ENCODE data around the gene ANO9.
"Not testable (repeated sequence)": the region's sequence is repeated elsewhere in the genome, so short reads cannot be mapped to it uniquely, and the experiment has no call there.

Gene ANO9

DNA sequence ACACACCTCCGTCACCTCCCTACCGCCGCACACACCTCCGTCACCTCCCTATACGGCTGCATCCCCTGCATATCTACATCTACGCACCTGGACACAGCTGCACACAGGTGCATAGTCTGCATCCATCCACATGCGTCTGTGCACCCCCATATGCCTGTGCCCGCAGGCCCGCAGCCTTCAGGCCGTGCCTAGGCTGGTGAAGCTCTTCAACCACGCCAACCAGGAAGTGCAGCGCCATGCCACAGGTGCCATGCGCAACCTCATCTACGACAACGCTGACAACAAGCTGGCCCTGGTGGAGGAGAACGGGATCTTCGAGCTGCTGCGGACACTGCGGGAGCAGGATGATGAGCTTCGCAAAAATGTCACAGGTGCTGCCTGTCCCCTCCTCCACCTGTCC, 43.0 kb downstream of the ANO9 start:
- no peak for DNase-seq

- DNase-seq, result peak; percentile 67
Measured at GRCh38 chr11:396948-397548, 44.8 kb downstream of the ANO9 start.

GRCh38 chr11:396511-396947, 45.3 kb downstream of the ANO9 start:
- DNase-seq, result peak; percentile 43

GRCh38 chr11:395866-396265, 45.9 kb downstream of the ANO9 start:
- no peak for DNase-seq

- no peak for DNase-seq
Measured at GRCh38 chr11:394858-395655, 46.8 kb downstream of the ANO9 start.

- peak; percentile 73 for DNase-seq
Measured at GRCh38 chr11:394034-394857, 47.6 kb downstream of the ANO9 start, which contains the start of gene PKP3. Gene PKP3 (plus strand): TSS chr11:394209. CDS start chr11:394293, 84 bp downstream.

DNA sequence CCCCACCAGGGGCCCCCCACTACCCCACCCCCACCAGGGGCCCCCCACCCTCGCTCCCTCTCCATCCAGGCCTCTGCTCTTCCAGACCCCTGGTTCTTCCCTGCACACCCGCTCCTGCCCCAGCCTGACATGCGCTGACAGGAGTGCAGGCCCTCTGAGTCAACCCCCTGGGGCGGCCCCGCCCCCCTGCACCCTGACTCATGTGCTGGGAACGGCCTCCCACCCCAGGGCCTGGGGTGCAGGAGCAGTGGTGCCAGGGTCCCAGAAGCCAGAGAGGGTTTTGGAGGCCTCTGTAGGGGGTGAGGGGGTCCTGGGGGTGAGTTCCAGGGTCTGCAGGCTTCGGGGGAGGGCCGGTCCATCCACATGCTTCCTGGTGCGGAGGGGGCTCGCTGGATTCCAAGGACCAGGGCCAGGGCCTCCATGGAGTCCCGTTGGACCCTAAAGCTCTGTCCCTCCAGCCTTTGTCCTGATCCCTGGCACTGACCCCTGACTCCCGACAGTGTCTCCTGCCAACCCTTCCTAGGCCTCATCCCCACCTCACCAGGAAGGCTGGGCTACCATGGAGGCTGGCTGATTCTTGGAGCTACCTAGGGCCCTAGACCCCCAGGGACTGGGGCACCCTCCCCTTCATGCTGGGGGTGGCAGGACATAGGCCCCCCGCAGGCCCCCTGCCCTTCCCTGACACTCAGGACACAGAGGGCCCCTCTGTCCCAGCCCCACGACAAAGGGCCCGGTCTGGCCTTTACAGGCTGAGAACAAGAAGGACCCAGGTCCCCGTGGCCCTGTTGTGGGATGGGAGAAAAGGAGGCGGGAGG, 48.4 kb downstream of the ANO9 start:
- DNase-seq, result peak; percentile 88

DNA sequence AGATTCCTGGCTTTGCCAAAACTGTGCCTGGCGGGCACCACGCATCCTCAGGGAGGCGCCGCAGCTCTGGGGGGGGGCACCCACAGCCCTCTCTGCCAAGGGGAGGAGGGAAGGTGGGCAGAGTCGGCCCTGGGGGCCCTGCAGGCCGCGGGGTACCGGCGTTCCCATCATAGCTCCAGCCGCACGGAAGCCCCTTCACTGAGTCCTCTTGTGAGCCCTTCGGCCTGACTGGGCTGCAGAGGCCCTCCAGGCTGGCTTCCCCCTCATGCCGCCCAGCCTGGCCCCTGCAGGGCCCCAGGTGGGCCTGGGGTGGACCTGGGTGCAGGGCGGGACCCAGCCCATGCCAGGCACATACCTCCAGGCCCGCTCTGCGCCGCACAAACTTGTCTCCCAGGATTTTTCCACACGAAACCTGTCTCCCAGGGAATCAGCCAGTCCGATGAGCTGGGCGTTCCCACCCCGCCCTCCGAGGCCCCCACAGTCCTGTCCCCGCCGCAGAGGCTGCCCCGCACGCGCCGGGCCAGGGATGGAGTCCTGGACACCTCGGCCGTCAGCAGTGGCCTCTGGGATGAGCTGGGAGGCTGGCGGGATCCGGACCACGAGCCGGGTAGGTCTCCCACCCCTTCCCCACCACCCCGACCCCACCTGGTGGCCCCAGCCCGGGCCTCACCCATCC, 49.6 kb downstream of the ANO9 start:
- no peak for DNase-seq

GRCh38 chr11:391117-392017, 50.4 kb downstream of the ANO9 start:
- DNase-seq, result no peak

DNA sequence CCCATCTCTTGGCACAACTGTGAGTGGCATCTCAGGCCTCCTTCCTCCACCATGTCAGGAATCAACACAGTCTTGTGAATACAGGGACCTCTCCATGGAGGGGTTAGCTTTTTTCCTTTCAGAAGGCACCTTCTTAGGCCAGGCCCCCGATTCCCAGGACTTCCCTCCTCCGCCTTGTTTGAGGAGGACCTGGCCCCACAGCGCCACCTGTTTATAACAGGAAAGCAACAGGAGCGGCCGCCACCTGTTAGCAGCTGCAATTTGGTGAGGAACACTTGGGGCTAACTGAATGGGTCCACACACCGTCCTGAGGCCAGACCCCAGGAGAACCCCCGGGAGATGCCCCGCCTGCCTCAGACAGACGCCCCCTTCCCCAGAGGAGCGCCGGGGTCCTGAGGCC, 51.6 kb downstream of the ANO9 start:
- DNase-seq, result no peak

DNA sequence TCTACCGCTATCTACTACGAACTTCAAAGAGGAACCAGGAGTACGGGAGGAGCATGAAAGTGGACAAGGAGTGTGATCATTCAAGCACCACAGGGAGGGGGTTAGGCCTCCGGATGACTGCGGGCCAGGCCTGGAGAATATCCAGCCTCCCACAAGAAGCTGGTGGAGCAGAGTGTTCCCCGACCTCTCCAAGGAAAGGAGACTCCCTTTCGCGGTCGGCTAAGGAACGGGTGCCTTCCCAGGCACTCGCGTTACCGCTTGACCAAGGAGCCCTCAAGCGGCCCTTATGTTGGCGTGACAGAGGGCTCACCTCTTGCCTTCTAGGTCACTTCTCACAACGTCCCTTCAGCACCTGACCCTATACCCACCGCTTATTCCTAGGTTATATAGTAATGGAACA, 52.4 kb downstream of the ANO9 start:
- not testable (repeated sequence) for DNase-seq

- no peak for DNase-seq
Measured at GRCh38 chr11:387193-387793, 54.5 kb downstream of the ANO9 start.

GRCh38 chr11:386483-386882, 55.3 kb downstream of the ANO9 start:
- no peak for DNase-seq

DNA sequence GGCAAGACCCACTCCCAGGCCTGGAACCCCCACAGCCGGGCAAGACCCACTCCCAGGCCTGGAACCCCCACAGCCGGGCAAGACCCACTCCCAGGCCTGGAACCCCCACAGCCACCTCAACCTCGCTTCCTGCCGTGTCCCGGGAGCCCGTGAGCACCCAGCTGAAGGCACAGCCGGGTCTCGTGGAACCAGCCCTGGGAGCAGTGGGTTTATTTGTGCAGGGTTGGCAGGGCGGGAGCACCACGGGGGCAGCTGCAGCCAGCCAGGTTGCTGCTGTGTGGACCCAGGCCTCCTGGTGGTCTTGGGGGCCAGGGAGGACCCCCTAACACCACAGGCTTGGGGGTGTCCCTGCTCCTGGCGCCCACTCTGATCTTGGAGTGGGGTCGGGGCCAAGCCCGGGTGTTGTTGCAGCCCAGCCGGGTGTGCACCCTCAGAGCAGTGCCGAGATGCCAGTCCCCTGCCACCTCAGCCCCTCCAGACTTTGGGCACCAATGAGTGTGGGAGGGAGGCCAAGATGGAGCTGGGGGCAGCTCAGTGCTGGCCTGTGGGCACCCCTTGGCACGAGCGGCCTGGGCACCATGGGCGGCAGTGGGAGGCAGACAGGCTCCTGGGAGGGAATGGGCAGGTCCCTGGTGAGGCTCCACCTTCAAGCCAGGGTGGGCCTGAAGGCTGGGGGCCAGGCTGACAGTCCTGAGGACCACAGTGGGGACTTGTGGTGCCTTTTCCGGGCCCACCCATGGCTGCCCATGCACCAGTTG, 56.0 kb downstream of the ANO9 start:
- DNase-seq, result no peak

- DNase-seq, result no peak
Measured at GRCh38 chr11:384511-384910, 57.3 kb downstream of the ANO9 start.

DNA sequence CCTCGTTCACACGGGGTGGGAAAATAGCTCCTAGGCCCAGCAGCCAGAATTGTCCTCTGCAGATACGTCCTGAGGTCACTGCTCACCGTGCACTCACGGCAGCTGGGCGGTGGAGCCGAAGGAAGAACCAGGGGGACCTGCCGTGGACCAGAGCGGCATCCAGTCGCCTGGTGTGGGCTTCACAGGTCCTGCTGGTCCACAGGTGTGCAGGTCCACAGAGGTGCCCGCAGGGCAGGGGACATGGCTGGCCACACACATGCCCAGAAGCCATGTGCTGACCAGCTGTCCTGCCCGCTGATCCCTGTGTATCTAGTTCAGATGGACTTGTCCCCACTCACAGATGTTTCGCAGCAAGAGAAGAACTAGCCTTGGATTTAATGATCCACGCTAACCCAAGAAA, 58.4 kb downstream of the ANO9 start:
- no peak for DNase-seq

DNA sequence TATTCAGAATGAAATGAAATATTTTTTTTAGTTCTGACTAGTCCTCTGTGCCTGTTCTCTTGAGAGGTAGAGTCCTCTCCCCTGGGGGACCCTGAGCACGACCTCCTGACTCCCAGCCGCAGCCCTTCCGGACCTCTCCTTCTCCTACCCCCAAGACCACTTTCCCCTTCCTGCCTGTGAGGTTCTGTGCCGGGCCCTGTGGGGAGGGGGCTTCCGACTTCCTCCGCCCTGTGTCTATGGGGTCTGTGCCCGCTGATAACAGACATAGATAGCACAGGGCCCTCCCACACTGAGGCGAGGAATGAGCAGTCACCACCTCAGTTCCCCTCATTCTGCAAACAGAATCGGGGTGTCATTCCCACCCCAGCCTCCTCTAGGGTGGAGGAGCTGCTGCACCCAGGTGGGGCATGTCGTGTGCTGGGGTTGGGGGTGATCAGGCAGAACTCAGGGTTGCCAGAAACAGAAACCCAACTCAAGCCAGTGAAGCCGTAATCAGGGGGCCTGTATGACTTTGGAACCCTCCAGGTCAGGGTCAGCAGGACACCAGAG, 59.7 kb downstream of the ANO9 start:
- DNase-seq, result no peak

GRCh38 chr11:381501-382072, 60.2 kb downstream of the ANO9 start:
- DNase-seq, result no peak

GRCh38 chr11:380996-381395, 60.8 kb downstream of the ANO9 start:
- no peak for DNase-seq
